Measurements from ENCODE around the gene MEAK7. TPM values are rescaled to one million over a fixed set of nuclear protein-coding genes. Genes with fewer than 3 reads are reported as not detected.

Gene MEAK7
- total RNA-seq, 1 experiment from 2014 or later, result 19.2 TPM

- Histone ChIP-seq H3K4me2 (ENCODE audit: low read length) (no peak overlapping the region), H3K4me3 (ENCODE audit: low read length) (no peak overlapping the region), H3K9me2 (replicated peaks; ENCODE audit: low read length) (no peaks in the 10 kb centered on the region), H3K4me1 (ENCODE audit: insufficient read depth, low read length) (no peaks in the 10 kb centered on the region; the same call in 1 of the 2 replicates), H3K9ac (ENCODE audit: low read length) (no peak overlapping the region), H3K79me2 (ENCODE audit: low read length) (no peaks in the 10 kb centered on the region), H3K36me3 (ENCODE audit: low read depth, low read length) (peaks cover 5% of the 10 kb centered on the region), H3K27me3 (ENCODE audit: low read length) (no peaks in the 10 kb centered on the region), H2AFZ (ENCODE audit: low read length) (no peak overlapping the region), H3K27ac (ENCODE audit: low read length) (no peak overlapping the region), H3F3A (ENCODE audit: low read length, unreplicated experiment) (no peaks in the 10 kb centered on the region), H4K20me1 (ENCODE audit: low read length) (no peaks in the 10 kb centered on the region), H3K9me3 (ENCODE audit: low read length) (no peaks in the 10 kb centered on the region)
- TF ChIP-seq EZH2phosphoT487 (IDR thresholded peaks at IDR 0.05; ENCODE audit: borderline replicate concordance, low read length) (no peak), CTCF (conservative IDR thresholded peaks at IDR 0.05; ENCODE audit: low read depth, low read length) (no peak), EZH2 (IDR thresholded peaks at IDR 0.05; ENCODE audit: low read length, unreplicated experiment) (no peak)
- CTCF ChIA-PET, result no interaction called here
- POLR2A ChIA-PET (ENCODE audit: unreplicated experiment), result interaction anchor here (0.6 kb wide), 1 partner anchor 115 kb away, joined by 4 read pairs; no protein-coding TSS in a partner anchor
- intact Hi-C loops (cut with micrococcal nuclease), result no loop called here
- no peak for ATAC-seq
- no peak for DNase-seq
- BruUV-seq (replicated peaks), result no TSS peak
Observed at GRCh38 chr16:84479716-84480450, 24.6 kb downstream of the MEAK7 start.

GRCh38 chr16:84478172-84478947, 26.1 kb downstream of the MEAK7 start:
- no peaks in the 10 kb centered on the region for H3F3A ChIP-seq (ENCODE audit: low read length, unreplicated experiment)
- H3K27ac ChIP-seq (ENCODE audit: low read length), result no peak overlapping the region
- no peaks in the 10 kb centered on the region for H3K79me2 ChIP-seq (ENCODE audit: low read length)
- no peak overlapping the region for H3K4me2 ChIP-seq (ENCODE audit: low read length)
- no TSS peak for BruUV-seq (replicated peaks)
- H3K27me3 ChIP-seq (ENCODE audit: low read length), result no peaks in the 10 kb centered on the region
- H4K20me1 ChIP-seq (ENCODE audit: low read length), result no peaks in the 10 kb centered on the region
- POLR2A ChIA-PET (ENCODE audit: unreplicated experiment), result no interaction called here
- peaks cover 2% of the 10 kb centered on the region for H3K36me3 ChIP-seq (ENCODE audit: low read depth, low read length)
- H3K4me1 ChIP-seq (ENCODE audit: insufficient read depth, low read length), result no peaks in the 10 kb centered on the region; the same call in 1 of the 2 replicates
- H3K9me3 ChIP-seq (ENCODE audit: low read length), result no peaks in the 10 kb centered on the region
- TF ChIP-seq EZH2phosphoT487 (IDR thresholded peaks at IDR 0.05; ENCODE audit: borderline replicate concordance, low read length) (no peak), CTCF (conservative IDR thresholded peaks at IDR 0.05; ENCODE audit: low read depth, low read length) (no peak), EZH2 (IDR thresholded peaks at IDR 0.05; ENCODE audit: low read length, unreplicated experiment) (no peak)
- no peak overlapping the region for H3K9ac ChIP-seq (ENCODE audit: low read length)
- intact Hi-C loops (cut with micrococcal nuclease), result no loop called here
- ATAC-seq (peak; percentile 50), DNase-seq (peak; percentile 33)
- H3K9me2 ChIP-seq (replicated peaks; ENCODE audit: low read length), result no peaks in the 10 kb centered on the region
- H2AFZ ChIP-seq (ENCODE audit: low read length), result no peak overlapping the region
- CTCF ChIA-PET, result interaction anchor here (0.5 kb wide), 1 partner anchor 32 kb away, joined by 6 read pairs; no protein-coding TSS in a partner anchor
- no peak overlapping the region for H3K4me3 ChIP-seq (ENCODE audit: low read length)
